ENCODE measurements around the gene EIF3D. TPM values are rescaled to one million over a fixed set of nuclear protein-coding genes. Genes with fewer than 3 reads are reported as not detected.
A peak's percentile ranks its signal among the peaks of the same experiment; 100 is the strongest.

The EIF3D gene
- total RNA-seq, 6 experiments from 2014 or later, result 34.9 to 141 (median 50.1) TPM

- Histone ChIP-seq H3K4me3 (no peak overlapping the region), H3K27me3 (no peaks in the 10 kb centered on the region), H3K36me3 (peaks cover 0 to 10% (median 2%) of the 10 kb centered on the region in 4 donors), H3K4me1 (no peaks in the 10 kb centered on the region), H3K9me3 (no peaks in the 10 kb centered on the region), H3K27ac (no peak overlapping the region)
- DNase-seq (no peak), ATAC-seq (no peak)
- WGBS (ENCODE audit: insufficient coverage, low coverage, low lambda C conversion rate, missing lambda C conversion rate), result 92% methylated on average over 6 of the region's 7 CpGs
- intact Hi-C loops (cut with DNase I), result no loop called here
- TF ChIP-seq POLR2A (IDR thresholded peaks at IDR 0.05) (no peak), CTCF (IDR thresholded peaks at IDR 0.05) (no peak)
Observed at GRCh38 chr22:36491155-36491554, 37.8 kb downstream of the EIF3D start.

- intact Hi-C loops (cut with DNase I), result no loop called here
- ATAC-seq, result peak in 1 of 4 donors; percentile 9
Observed at GRCh38 chr22:36486619-36487384, 42.2 kb downstream of the EIF3D start.

GRCh38 chr22:36481393-36482168 lies 47.4 kb downstream of the EIF3D start, which contains the start of gene TXN2:
Gene TXN2 (minus strand): TSS chr22:36481640. CDS start chr22:36480837, 803 bp downstream.
- Histone ChIP-seq H3K27ac (peak within 1 kb of the TSS; percentile 97 to 99 (median 98)), H3K27me3 (no peaks in the 10 kb centered on the region), H3K36me3 (peaks cover 0 to 28% (median under 1%) of the 10 kb centered on the region in 4 donors), H3K4me3 (peak within 1 kb of the TSS; percentile 56 to 92 (median 79)), H3K4me1 (peaks cover 0 to 16% (median 7%) of the 10 kb centered on the region in 4 donors), H3K9me3 (no peaks in the 10 kb centered on the region)
- ATAC-seq (peak; percentile 90 to 95 (median 94)), DNase-seq (peak; percentile 97 to 98 (median 97))
- intact Hi-C loops (cut with DNase I), result no loop called here
- peak; percentile 91 for TF ChIP-seq POLR2A (IDR thresholded peaks at IDR 0.05)
- TF ChIP-seq CTCF (IDR thresholded peaks at IDR 0.05), result no peak
- 0% methylated on average over 54 of the region's 62 CpGs for WGBS (ENCODE audit: insufficient coverage, low coverage, low lambda C conversion rate, missing lambda C conversion rate)

More at GRCh38 chr22:36486619-36487384, 42.2 kb downstream of the EIF3D start:
- H3K4me3 ChIP-seq, result no peak overlapping the region
- H3K36me3 ChIP-seq, result peaks cover 0 to 10% (median 2%) of the 10 kb centered on the region in 4 donors
- TF ChIP-seq POLR2A (IDR thresholded peaks at IDR 0.05), result no peak
- TF ChIP-seq CTCF (IDR thresholded peaks at IDR 0.05), result peak; percentile 47 to 68 (median 56)
- no peak overlapping the region for H3K27ac ChIP-seq
- peaks cover 0 to 6% (median 0%) of the 10 kb centered on the region in 4 donors for H3K4me1 ChIP-seq
- H3K27me3 ChIP-seq, result no peaks in the 10 kb centered on the region
- no peaks in the 10 kb centered on the region for H3K9me3 ChIP-seq
- WGBS (ENCODE audit: insufficient coverage, low coverage, low lambda C conversion rate, missing lambda C conversion rate), result 85% methylated on average over 13 of the region's 13 CpGs
- DNase-seq, result no peak

- DNase-seq (no peak), ATAC-seq (peak in 2 of 4 donors; percentile 2 to 3)
- Histone ChIP-seq H3K27ac (peak overlapping the region; percentile 97 to 99 (median 98)), H3K4me1 (peaks cover 0 to 16% (median 7%) of the 10 kb centered on the region in 4 donors), H3K4me3 (peak overlapping the region; percentile 56 to 92 (median 79)), H3K9me3 (no peaks in the 10 kb centered on the region), H3K36me3 (peaks cover 0 to 34% (median 5%) of the 10 kb centered on the region in 4 donors), H3K27me3 (no peaks in the 10 kb centered on the region)
- TF ChIP-seq POLR2A (IDR thresholded peaks at IDR 0.05) (no peak), CTCF (IDR thresholded peaks at IDR 0.05) (no peak)
- WGBS (ENCODE audit: insufficient coverage, low coverage, low lambda C conversion rate, missing lambda C conversion rate), result 4% methylated on average over 9 of the region's 9 CpGs
- intact Hi-C loops (cut with DNase I), result no loop called here
Observed at GRCh38 chr22:36480941-36481392, 48.0 kb downstream of the EIF3D start.

All from right lobe of liver (tissue), 6 donors.